Stimulated activated CD8-positive, alpha-beta memory T cell treated with anti-CD3 and anti-CD28 coated beads, Interleukin-7, amount 100 ng/mL, for 48 hours (primary cell): ENCODE measurements around the gene CORO2A.
"Not testable (repeated sequence)": the region's sequence is repeated elsewhere in the genome, so short reads cannot be mapped to it uniquely, and the experiment has no call there.

ENCODE experiments used
- DNase-seq, 2 donors: peaks; one replicate each; pipeline ENCODE4 v3.0.0-alpha.2; 2020; ENCODE audit warnings: low read depth in 1 of 2; ENCODE audit errors: extremely low read depth in 1 of 2

The CORO2A gene

GRCh38 chr9:98142925-98143481 lies 49.4 kb downstream of the CORO2A start:
- DNase-seq: no peak

GRCh38 chr9:98142182-98142907 lies 50.1 kb downstream of the CORO2A start:
- DNase-seq: no peak

DNA sequence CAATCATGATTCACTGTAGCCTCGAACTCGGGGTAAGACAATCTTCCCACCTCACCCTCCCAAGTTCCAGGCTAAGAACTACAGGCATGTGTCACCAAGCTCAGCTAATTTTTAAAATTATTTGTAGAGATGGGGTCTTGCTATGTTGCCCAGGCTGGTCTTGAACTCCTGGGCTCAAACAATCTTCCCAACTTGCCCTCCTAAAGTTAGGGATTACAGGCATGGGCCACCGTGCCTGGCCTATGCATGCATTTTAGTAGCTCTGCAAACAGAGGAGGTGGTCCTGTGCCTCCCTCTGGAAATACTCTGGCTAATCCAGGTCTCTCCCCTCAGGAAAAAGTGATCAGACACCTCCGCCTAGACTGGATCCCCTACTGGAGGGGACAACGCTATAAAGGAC lies 51.9 kb downstream of the CORO2A start:
- DNase-seq: no peak

GRCh38 chr9:98136489-98136888 lies 55.9 kb downstream of the CORO2A start:
- no peak for DNase-seq

GRCh38 chr9:98135938-98136337 lies 56.5 kb downstream of the CORO2A start:
- no peak for DNase-seq

GRCh38 chr9:98135558-98135934 lies 56.9 kb downstream of the CORO2A start:
- no peak for DNase-seq

GRCh38 chr9:98134702-98135557 lies 57.5 kb downstream of the CORO2A start:
- DNase-seq: no peak

DNA sequence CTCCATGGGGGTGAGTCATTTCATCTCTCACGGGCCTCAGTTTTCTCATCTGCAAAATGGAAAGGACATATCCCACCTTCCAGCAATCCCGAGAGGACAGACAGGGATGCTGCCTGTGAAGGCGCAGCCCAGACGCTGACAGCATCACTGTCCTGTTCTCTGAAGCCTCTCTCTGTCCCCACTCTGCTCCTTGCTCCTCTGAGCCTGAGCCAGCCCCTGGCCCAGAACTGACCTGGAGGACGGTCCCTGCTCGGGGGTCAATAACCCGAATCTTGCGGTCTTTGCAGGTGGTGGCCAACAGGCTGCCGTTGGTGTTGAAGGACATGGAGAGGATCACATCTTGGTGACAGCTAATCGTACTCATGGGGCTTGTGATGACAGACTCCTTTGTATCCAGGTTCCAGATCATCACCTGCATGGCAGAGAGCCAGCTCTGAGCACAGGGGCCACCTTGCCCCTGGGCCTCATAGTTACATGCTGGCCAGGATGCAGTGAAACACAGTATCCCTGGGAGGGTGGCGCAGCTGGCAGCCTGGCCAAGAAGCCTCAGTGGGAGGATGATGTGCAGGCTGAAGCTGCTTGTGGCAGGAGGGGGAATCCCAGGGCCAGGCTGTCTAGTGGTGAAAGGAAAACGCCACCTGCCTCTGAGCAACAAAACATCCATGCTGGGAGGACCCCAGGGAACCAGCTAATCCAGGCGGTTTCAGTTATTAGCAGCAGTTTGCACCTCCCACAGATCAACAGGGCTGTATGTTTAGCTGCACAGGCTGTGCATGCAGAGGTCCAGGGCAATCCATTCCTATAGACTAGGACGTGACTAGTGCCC lies 59.4 kb downstream of the CORO2A start:
- DNase-seq: no peak

- no peak for DNase-seq
These were observed 60.3 kb downstream of the CORO2A start for GRCh38 chr9:98132158-98132557.

- DNase-seq: no peak
These were observed 61.7 kb downstream of the CORO2A start for GRCh38 chr9:98130576-98131228.

- DNase-seq: not testable (repeated sequence)
These were observed 62.4 kb downstream of the CORO2A start for GRCh38 chr9:98130060-98130459.

GRCh38 chr9:98129451-98129881 lies 63.0 kb downstream of the CORO2A start:
- DNase-seq: no peak

GRCh38 chr9:98128316-98128715 lies 64.1 kb downstream of the CORO2A start:
- no peak for DNase-seq

- DNase-seq: no peak
These were observed 65.2 kb downstream of the CORO2A start for GRCh38 chr9:98127226-98127625.

DNA sequence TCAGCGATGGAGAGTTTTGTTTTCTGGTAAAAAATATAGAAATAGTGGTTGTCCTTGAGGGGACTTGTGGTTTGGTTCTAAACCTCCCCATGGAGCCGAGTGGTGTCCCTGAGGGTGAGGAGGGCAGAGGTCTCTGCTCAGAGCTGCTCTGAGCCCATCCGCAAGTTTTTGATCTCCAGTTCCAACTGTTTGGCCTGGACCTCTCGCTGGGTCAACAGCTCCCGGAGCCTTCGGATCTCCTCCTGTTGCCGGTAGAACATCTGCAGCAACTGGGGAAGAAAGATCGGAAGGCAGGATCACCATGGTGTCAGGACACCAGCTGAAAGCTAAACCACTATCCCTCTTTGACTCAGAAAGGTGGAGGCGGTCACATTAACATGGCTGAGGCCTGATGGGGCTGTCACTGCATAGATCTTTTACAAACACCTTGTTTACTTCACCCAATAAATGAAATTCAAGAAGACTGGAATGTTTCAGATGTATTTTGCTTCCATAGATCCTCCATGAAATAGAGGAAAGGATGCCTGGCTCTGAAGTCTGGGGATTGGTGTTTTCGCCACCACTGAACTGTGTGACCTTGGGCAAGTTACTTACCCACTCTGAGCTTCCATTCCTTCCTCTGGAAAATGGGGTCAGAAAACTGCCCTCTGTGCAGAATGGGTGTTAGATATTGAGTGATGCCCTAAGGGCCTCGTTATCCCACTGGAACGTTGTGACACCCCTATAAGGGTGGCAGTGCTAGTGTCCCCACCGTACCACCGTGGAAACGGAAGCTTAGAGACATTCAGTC lies 67.6 kb downstream of the CORO2A start:
- no peak for DNase-seq

GRCh38 chr9:98124091-98124490 lies 68.3 kb downstream of the CORO2A start:
- not testable (repeated sequence) for DNase-seq

- no peak for DNase-seq
These were observed 71.4 kb downstream of the CORO2A start for GRCh38 chr9:98121058-98121457.

- no peak for DNase-seq
These were observed 72.0 kb downstream of the CORO2A start for GRCh38 chr9:98120476-98120875.
